ENCODE measurements around the gene SAMD5.

GRCh38 chr6:147538821-147539220, 30.3 kb downstream of the SAMD5 start:
- TF ChIP-seq CTCF (IDR thresholded peaks at IDR 0.05 in 8 of 11, conservative IDR thresholded peaks at IDR 0.05 in 3 of 11) (no peak), POLR2AphosphoS5 (IDR thresholded peaks at IDR 0.05) (no peak), POLR2A (IDR thresholded peaks at IDR 0.05) (no peak)
